IMR-90 (cell line): Measurements from ENCODE around the gene DUS2. TPM values are rescaled to one million over a fixed set of nuclear protein-coding genes. Genes with fewer than 3 reads are reported as not detected.

Experiments
- ATAC-seq: fragments of 200-7000 bp; cut with Tn5 transposase; 2 replicates; pipeline ENCODE4 v1.9.1; 2020; ENCODE audit warnings: low read depth, mild to moderate bottlenecking, moderate library complexity
- BruUV-seq: library from RNA; stranded (reverse); fragments of 400-500 nt; replicated peaks from 2 replicates; lab custom pipeline; 2021; lab: Mats Ljungman, UMichigan
- CTCF ChIA-PET: fragments of 300-600 bp; formaldehyde crosslinking; extraction: SDS; loops from one replicate; lab custom pipeline; 2021; ENCODE audit warnings: antibody characterized with exemption; lab: Yijun Ruan, JAX
- POLR2A ChIA-PET: fragments of 300-600 bp; sonication (Branson Sonifier 250); formaldehyde crosslinking; loops from one replicate; lab custom pipeline; 2022; ENCODE audit warnings: antibody characterized with exemption; ENCODE audit not compliant: unreplicated experiment; lab: Charles Lee
- DNase-seq: peaks from one replicate; pipeline ENCODE4 v3.0.0; 2013
- H2AFZ ChIP-seq: replicated peaks from 2 replicates; pipeline ENCODE3; 2013; ENCODE audit warnings: low read length, mild to moderate bottlenecking; ENCODE audit not compliant: poor library complexity
- H2AK5ac ChIP-seq: 2 replicates; pipeline ENCODE4 v1.6.1; 2013; ENCODE audit warnings: low read depth, low read length, inconsistent platforms
- H2AK9ac ChIP-seq: replicated peaks from 2 replicates; pipeline ENCODE3; 2013; ENCODE audit warnings: mild to moderate bottlenecking, low read depth, low read length, moderate library complexity; ENCODE audit not compliant: poor library complexity
- H2BK120ac ChIP-seq: 2 replicates; pipeline ENCODE4 v1.6.1; 2013; ENCODE audit warnings: low read depth, low read length, inconsistent platforms
- H2BK15ac ChIP-seq: 3 replicates; pipeline ENCODE4 v1.6.1; 2013; ENCODE audit warnings: low read depth, low read length, inconsistent platforms
- H2BK20ac ChIP-seq: 2 replicates; pipeline ENCODE4 v1.6.1; 2013; ENCODE audit warnings: low read depth, mild to moderate bottlenecking, inconsistent platforms, low read length, moderate library complexity
- H2BK5ac ChIP-seq: 2 replicates; pipeline ENCODE4 v1.6.1; 2013; ENCODE audit warnings: mild to moderate bottlenecking, low read depth, low read length, inconsistent platforms; ENCODE audit not compliant: poor library complexity, severe bottlenecking
- H3K14ac ChIP-seq: replicated peaks from 2 replicates; pipeline ENCODE4 v1.6.1; 2013; ENCODE audit warnings: low read depth, low read length, inconsistent platforms
- H3K18ac ChIP-seq: 2 replicates; pipeline ENCODE4 v1.6.1; 2013; ENCODE audit warnings: low read depth, low read length, control low read depth
- H3K23ac ChIP-seq: 2 replicates; pipeline ENCODE4 v1.6.1; 2013; ENCODE audit warnings: low read depth, low read length, inconsistent platforms
- H3K27ac ChIP-seq: 2 replicates; pipeline ENCODE4 v1.5.1; 2013; ENCODE audit warnings: mild to moderate bottlenecking, control low read depth, low read length; ENCODE audit not compliant: insufficient read depth
- H3K27me3 ChIP-seq: 2 replicates; pipeline ENCODE4 v1.6.1; 2013; ENCODE audit warnings: low read length; ENCODE audit not compliant: control insufficient read depth, insufficient read depth
- H3K36me3 ChIP-seq: 2 replicates; pipeline ENCODE4 v1.6.1; 2013; ENCODE audit warnings: low read length, mixed read lengths; ENCODE audit not compliant: control insufficient read depth, insufficient read depth
- H3K4ac ChIP-seq: 2 replicates; pipeline ENCODE4 v1.6.1; 2013; ENCODE audit warnings: low read depth, low read length, inconsistent platforms
- H3K4me1 ChIP-seq: 2 replicates; pipeline ENCODE4 v1.6.1; 2013; ENCODE audit warnings: low read length, mixed read lengths; ENCODE audit not compliant: control insufficient read depth, insufficient read depth
- H3K4me2 ChIP-seq: 2 replicates; pipeline ENCODE4 v1.6.1; 2013; ENCODE audit warnings: low read depth, mild to moderate bottlenecking, control low read depth, low read length, moderate library complexity
- H3K4me3 ChIP-seq: 2 replicates; pipeline ENCODE4 v1.5.1; 2013; ENCODE audit warnings: low read depth, mild to moderate bottlenecking, control low read depth, low read length, moderate library complexity; ENCODE audit not compliant: insufficient read depth
- H3K56ac ChIP-seq: 2 replicates; pipeline ENCODE4 v1.6.1; 2013; ENCODE audit warnings: low read length, inconsistent platforms; ENCODE audit not compliant: insufficient read depth; ENCODE audit errors: extremely low read depth
- H3K79me1 ChIP-seq, 2 experiments: 2 replicates each; pipeline ENCODE4 v1.6.1; 2013; ENCODE audit warnings: low read length in 2 of 2, inconsistent platforms in 1 of 2, low read depth in 1 of 2
- H3K9ac ChIP-seq: 2 replicates; pipeline ENCODE4 v1.6.1; 2013; ENCODE audit warnings: low read depth, low read length, control low read depth
- H3K9me1 ChIP-seq: 2 replicates; pipeline ENCODE4 v1.6.1; 2013; ENCODE audit warnings: low read length, inconsistent platforms; ENCODE audit not compliant: insufficient read depth
- H3K9me3 ChIP-seq: 2 replicates; pipeline ENCODE4 v1.6.1; 2013; ENCODE audit warnings: low read length; ENCODE audit not compliant: control insufficient read depth, insufficient read depth
- H4K20me1 ChIP-seq: 2 replicates; pipeline ENCODE4 v1.6.1; 2013; ENCODE audit warnings: low read length, inconsistent platforms; ENCODE audit not compliant: insufficient read depth
- H4K5ac ChIP-seq: 2 replicates; pipeline ENCODE4 v1.6.1; 2013; ENCODE audit warnings: mild to moderate bottlenecking, low read depth, low read length, control low read depth
- H4K8ac ChIP-seq, 2 experiments: 2 replicates each; pipeline ENCODE4 v1.6.1; 2013; ENCODE audit warnings: low read depth in 2 of 2, low read length in 2 of 2, control low read depth in 1 of 2, inconsistent platforms in 1 of 2
- H4K91ac ChIP-seq: 2 replicates; pipeline ENCODE4 v1.6.1; 2013; ENCODE audit warnings: low read depth, low read length, inconsistent platforms; ENCODE audit not compliant: insufficient read depth
- BHLHE40 ChIP-seq: fragments of 150-350 bp; IDR thresholded peaks from 2 replicates; pipeline ENCODE4 v1.6.1; 2016; ENCODE audit warnings: mild to moderate bottlenecking, low read depth, low read length
- CEBPB ChIP-seq: IDR thresholded peaks from 2 replicates; pipeline ENCODE4 v1.6.1; 2012; ENCODE audit warnings: low read depth, low read length, improper control_type of control experiment
- CHD1 ChIP-seq: IDR thresholded peaks from 2 replicates; pipeline ENCODE4 v1.6.1; 2012; ENCODE audit warnings: low read depth, low read length, improper control_type of control experiment
- ELK1 ChIP-seq: fragments of 150-350 bp; IDR thresholded peaks from 2 replicates; pipeline ENCODE4 v1.6.1; 2016; ENCODE audit warnings: low read depth, mild to moderate bottlenecking, low read length, moderate library complexity, borderline replicate concordance
- FOS ChIP-seq: fragments of 150-350 bp; IDR thresholded peaks from 2 replicates; pipeline ENCODE4 v1.6.1; 2016; ENCODE audit warnings: low read depth, low read length
- MAFK ChIP-seq: IDR thresholded peaks from 2 replicates; pipeline ENCODE4 v1.6.1; 2012; ENCODE audit warnings: low read depth, low read length, improper control_type of control experiment
- MAZ ChIP-seq: IDR thresholded peaks from 2 replicates; pipeline ENCODE4 v1.6.1; 2012; ENCODE audit warnings: low read depth, mild to moderate bottlenecking, low read length, improper control_type of control experiment, moderate library complexity, borderline replicate concordance
- MXI1 ChIP-seq: IDR thresholded peaks from 2 replicates; pipeline ENCODE4 v1.6.1; 2012; ENCODE audit warnings: low read depth, mild to moderate bottlenecking, low read length, moderate library complexity, borderline replicate concordance
- NFE2L2 ChIP-seq: fragments of 150-350 bp; IDR thresholded peaks from 2 replicates; pipeline ENCODE4 v1.6.1; 2016; ENCODE audit warnings: low read depth, mild to moderate bottlenecking, low read length
- POLR2A ChIP-seq: IDR thresholded peaks from 2 replicates; pipeline ENCODE4 v1.6.1; 2012; ENCODE audit warnings: mild to moderate bottlenecking, low read depth, low read length
- RAD21 ChIP-seq: IDR thresholded peaks from 2 replicates; pipeline ENCODE4 v1.6.1; 2012; ENCODE audit warnings: low read length, improper control_type of control experiment
- RCOR1 ChIP-seq: IDR thresholded peaks from 2 replicates; pipeline ENCODE4 v1.6.1; 2012; ENCODE audit warnings: mild to moderate bottlenecking, low read length, improper control_type of control experiment; ENCODE audit not compliant: insufficient replicate concordance
- RFX5 ChIP-seq: IDR thresholded peaks from 2 replicates; pipeline ENCODE4 v1.8.0; 2012; ENCODE audit warnings: low read depth, mild to moderate bottlenecking, low read length, moderate library complexity
- SMC3 ChIP-seq: fragments of 150-350 bp; IDR thresholded peaks from 2 replicates; pipeline ENCODE4 v1.6.1; 2016; ENCODE audit warnings: low read depth, mild to moderate bottlenecking, antibody characterized with exemption, low read length, moderate library complexity
- USF2 ChIP-seq: fragments of 150-350 bp; IDR thresholded peaks from 2 replicates; pipeline ENCODE4 v1.6.1; 2017; ENCODE audit warnings: mild to moderate bottlenecking, antibody characterized with exemption, low read length, low read depth
- WGBS, 2 experiments: methylation state at CpG; one replicate each; pipeline versions ENCODE4 v1.1.5 to v1.1.7; 2013; ENCODE audit warnings: missing lambda C conversion rate in 2 of 2; ENCODE audit not compliant: insufficient read length in 1 of 2; ENCODE audit errors: extremely low coverage in 2 of 2; 5-methylcytosine and 5-hydroxymethylcytosine counted together
- dilution Hi-C: fragments of 300-500 bp; cut with HindIII; formaldehyde crosslinking; loops from one replicate; pipeline ENCODE4 v1.14.3; 2018; ENCODE audit warnings: low sequenced_read_pairs; ENCODE audit not compliant: unreplicated experiment
- in situ Hi-C: fragments of 300-500 bp; cut with MboI; formaldehyde crosslinking; loops from 3 replicates; pipeline ENCODE4 v1.14.3; 2019; ENCODE audit warnings: low sequenced_read_pairs, inconsistent platforms, mixed read lengths
- intact Hi-C: fragments of 100-400 bp; cut with micrococcal nuclease; formaldehyde crosslinking; loops from 2 replicates; pipeline ENCODE4 v1.10.0; 2022
- polyA plus RNA-seq, 3 experiments: library from polyadenylated mRNA; depleted of rRNA; stranded (reverse); fragments of >200 nt; gene quantifications; 2 replicates each; pipeline ENCODE4 v1.2.3, GENCODE V29; 2012; ENCODE audit warnings: low replicate concordance in 1 of 3
- total RNA-seq: library from RNA; depleted of rRNA; stranded (reverse); fragments of >200 nt; gene quantifications from 2 replicates; pipeline ENCODE4 v1.2.3, GENCODE V29; 2012
- TF ChIP-seq, protein P1 (sequence below): conservative IDR thresholded peaks from 2 replicates; pipeline ENCODE4 v1.5.1; 2012; ENCODE audit warnings: mild to moderate bottlenecking, low read depth, low read length, improper control_type of control experiment

Gene DUS2
- total and polyA plus RNA-seq, 2 of the 4 experiments (the other 2 are of a cell fraction): 15.8 to 30.5 TPM

- Histone ChIP-seq H3K9me1 (peaks cover 5% of the 10 kb centered on the region), H3K56ac (no peak overlapping the region; the same call in 1 of the 2 replicates), H3K79me1 (peaks cover 22 to 39% of the 10 kb centered on the region in 2 experiments), H2BK20ac (no peak overlapping the region), H3K4me3 (peak overlapping the region; percentile 82), H3K14ac (no peak overlapping the region), H4K91ac (no peak overlapping the region), H2AFZ (peak overlapping the region; percentile 100), H4K5ac (peak overlapping the region; percentile 31), H2AK9ac (peak overlapping the region; percentile 98), H4K8ac (peak overlapping the region; percentile 88 to 94; a peak in 3 of 4 replicates), H3K4ac (no peak overlapping the region), H3K4me2 (peak overlapping the region; percentile 90), H3K27ac (peak overlapping the region; percentile 74; the same call in 1 of the 2 replicates), H3K23ac (no peak overlapping the region), H3K27me3 (no peaks in the 10 kb centered on the region), H2BK120ac (no peak overlapping the region), H2BK15ac (no peak overlapping the region), H3K9ac (peak overlapping the region; percentile 80), H2BK5ac (no peak overlapping the region), H3K9me3 (no peaks in the 10 kb centered on the region), H4K20me1 (no peaks in the 10 kb centered on the region), H3K4me1 (peaks cover 7% of the 10 kb centered on the region), H3K36me3 (peaks cover 7% of the 10 kb centered on the region), H3K18ac (no peak overlapping the region), H2AK5ac (peak overlapping the region; percentile 64)
- 14% methylated on average over 10 of the region's 19 CpGs; no CpG with 5 or more reads in 1 of the 2 experiments for WGBS, 2 experiments
- ATAC-seq: no peak
- intact Hi-C loops (no loop called here), in situ Hi-C loops (no loop called here), dilution Hi-C loops (no loop called here)
- no peak for DNase-seq
- no TSS peak for BruUV-seq
- ChIA-PET CTCF (interaction anchor here (1.4 kb wide), 1 partner anchor 18 kb away, joined by 6 read pairs; no protein-coding TSS in a partner anchor), POLR2A (no interaction called here)
- TF ChIP-seq MAFK (no peak), RAD21 (no peak), USF2 (no peak), CEBPB (no peak), FOS (no peak), RFX5 (no peak), MXI1 (no peak), POLR2A (no peak), SMC3 (no peak), CHD1 (no peak), RCOR1 (no peak), BHLHE40 (no peak), NFE2L2 (no peak), ELK1 (no peak), MAZ (no peak)
- TF ChIP-seq, protein P1, sequence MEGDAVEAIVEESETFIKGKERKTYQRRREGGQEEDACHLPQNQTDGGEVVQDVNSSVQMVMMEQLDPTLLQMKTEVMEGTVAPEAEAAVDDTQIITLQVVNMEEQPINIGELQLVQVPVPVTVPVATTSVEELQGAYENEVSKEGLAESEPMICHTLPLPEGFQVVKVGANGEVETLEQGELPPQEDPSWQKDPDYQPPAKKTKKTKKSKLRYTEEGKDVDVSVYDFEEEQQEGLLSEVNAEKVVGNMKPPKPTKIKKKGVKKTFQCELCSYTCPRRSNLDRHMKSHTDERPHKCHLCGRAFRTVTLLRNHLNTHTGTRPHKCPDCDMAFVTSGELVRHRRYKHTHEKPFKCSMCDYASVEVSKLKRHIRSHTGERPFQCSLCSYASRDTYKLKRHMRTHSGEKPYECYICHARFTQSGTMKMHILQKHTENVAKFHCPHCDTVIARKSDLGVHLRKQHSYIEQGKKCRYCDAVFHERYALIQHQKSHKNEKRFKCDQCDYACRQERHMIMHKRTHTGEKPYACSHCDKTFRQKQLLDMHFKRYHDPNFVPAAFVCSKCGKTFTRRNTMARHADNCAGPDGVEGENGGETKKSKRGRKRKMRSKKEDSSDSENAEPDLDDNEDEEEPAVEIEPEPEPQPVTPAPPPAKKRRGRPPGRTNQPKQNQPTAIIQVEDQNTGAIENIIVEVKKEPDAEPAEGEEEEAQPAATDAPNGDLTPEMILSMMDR: no peak
Measured at GRCh38 chr16:68022278-68022727, 781 bp upstream of the DUS2 start.
